GM23248 (cell line): Measurements from ENCODE around the gene CLSTN2.

Source experiments
- EZH2 ChIP-seq: fragments of 200-600 bp; sonication (generic); IDR thresholded peaks from 2 replicates; pipeline ENCODE4 v1.6.1; 2018; ENCODE audit warnings: antibody characterized with exemption, mild to moderate bottlenecking; ENCODE audit not compliant: insufficient read depth, poor library complexity, severe bottlenecking
- EZH2phosphoT487 ChIP-seq: fragments of 200-600 bp; sonication (generic); IDR thresholded peaks from 2 replicates; pipeline ENCODE4 v1.6.1; 2018; ENCODE audit warnings: antibody characterized with exemption, moderate library complexity, mild to moderate bottlenecking, low read depth; ENCODE audit not compliant: insufficient read depth

DNA sequence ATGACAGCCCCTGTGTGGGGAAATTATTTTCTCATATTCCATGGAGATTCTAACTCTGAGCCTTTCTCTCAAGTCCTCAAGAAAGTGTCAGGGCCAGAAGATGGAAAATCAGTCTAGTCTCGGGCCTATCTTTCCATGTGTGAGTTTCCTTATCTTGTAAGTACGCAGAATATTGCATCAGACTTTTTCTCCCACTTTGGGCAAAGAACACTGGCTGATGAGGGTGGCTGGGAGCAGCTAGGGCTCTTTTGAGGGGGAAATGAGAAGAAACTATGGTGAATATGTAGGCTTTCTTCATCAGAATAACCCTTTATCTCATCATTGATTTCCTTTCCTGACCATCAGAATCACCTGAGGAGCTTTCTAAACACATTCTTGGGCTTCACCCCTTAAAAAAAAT, 264.0 kb downstream of the CLSTN2 start:
- TF ChIP-seq EZH2phosphoT487 = no peak
- no peak for TF ChIP-seq EZH2
